ENCODE measurements around the gene HOXA11.

The HOXA11 gene

GRCh38 chr7:27173956-27174873, 10.8 kb downstream of the HOXA11 start, which contains the start of gene HOXA10:
HOXA10 (minus strand) TSS chr7:27174320; CDS start chr7:27174306, 14 bp downstream.
- H3K4me3 ChIP-seq (ENCODE audit: low read depth, low read length), result no peak within 1 kb of the TSS
- TF ChIP-seq CTCF (IDR thresholded peaks at IDR 0.05; ENCODE audit: borderline replicate concordance, insufficient read depth, low read depth, low read length), result no peak

GRCh38 chr7:27173511-27173955, 11.5 kb downstream of the HOXA11 start:
- no peak overlapping the region for H3K4me3 ChIP-seq (ENCODE audit: low read depth, low read length)
- TF ChIP-seq CTCF (IDR thresholded peaks at IDR 0.05; ENCODE audit: borderline replicate concordance, insufficient read depth, low read depth, low read length), result no peak

GRCh38 chr7:27172823-27173510, 12.1 kb downstream of the HOXA11 start:
- H3K4me3 ChIP-seq (ENCODE audit: low read depth, low read length), result no peak overlapping the region
- TF ChIP-seq CTCF (IDR thresholded peaks at IDR 0.05; ENCODE audit: borderline replicate concordance, insufficient read depth, low read depth, low read length), result no peak

GRCh38 chr7:27172315-27172774, 12.7 kb downstream of the HOXA11 start:
- no peak overlapping the region for H3K4me3 ChIP-seq (ENCODE audit: low read depth, low read length)
- no peak for TF ChIP-seq CTCF (IDR thresholded peaks at IDR 0.05; ENCODE audit: borderline replicate concordance, insufficient read depth, low read depth, low read length)

- TF ChIP-seq CTCF (IDR thresholded peaks at IDR 0.05; ENCODE audit: borderline replicate concordance, insufficient read depth, low read depth, low read length), result no peak
- no peak overlapping the region for H3K4me3 ChIP-seq (ENCODE audit: low read depth, low read length)
These were observed 13.3 kb downstream of the HOXA11 start for GRCh38 chr7:27171637-27172314.

- TF ChIP-seq CTCF (IDR thresholded peaks at IDR 0.05; ENCODE audit: borderline replicate concordance, insufficient read depth, low read depth, low read length), result no peak
- H3K4me3 ChIP-seq (ENCODE audit: low read depth, low read length), result no peak overlapping the region
These were observed 13.8 kb downstream of the HOXA11 start for GRCh38 chr7:27171325-27171636.
